ENCODE data around the gene RPS6KC1.

RPS6KC1 gene

GRCh38 chr1:213242883-213243282 is 191.8 kb downstream of the RPS6KC1 start:
- Histone ChIP-seq H3K36me3 (ENCODE audit: insufficient read depth) (no peaks in the 10 kb centered on the region), H3K4me1 (ENCODE audit: low read depth, poor library complexity, severe bottlenecking) (peaks cover 20% of the 10 kb centered on the region), H3K79me2 (ENCODE audit: insufficient read depth, low read depth) (no peaks in the 10 kb centered on the region), H3K9ac (no peak overlapping the region), H3K4me2 (no peak overlapping the region), H3K4me3 (IDR thresholded peaks at IDR 0.05; ENCODE audit: insufficient read depth, low read depth, low read length) (no peak overlapping the region), H2AFZ (ENCODE audit: low read depth) (no peak overlapping the region), H4K20me1 (ENCODE audit: insufficient read depth) (no peaks in the 10 kb centered on the region), H3K27me3 (ENCODE audit: insufficient read depth, low read depth) (no peaks in the 10 kb centered on the region), H3K27ac (no peak overlapping the region)
- TF ChIP-seq, protein P1, sequence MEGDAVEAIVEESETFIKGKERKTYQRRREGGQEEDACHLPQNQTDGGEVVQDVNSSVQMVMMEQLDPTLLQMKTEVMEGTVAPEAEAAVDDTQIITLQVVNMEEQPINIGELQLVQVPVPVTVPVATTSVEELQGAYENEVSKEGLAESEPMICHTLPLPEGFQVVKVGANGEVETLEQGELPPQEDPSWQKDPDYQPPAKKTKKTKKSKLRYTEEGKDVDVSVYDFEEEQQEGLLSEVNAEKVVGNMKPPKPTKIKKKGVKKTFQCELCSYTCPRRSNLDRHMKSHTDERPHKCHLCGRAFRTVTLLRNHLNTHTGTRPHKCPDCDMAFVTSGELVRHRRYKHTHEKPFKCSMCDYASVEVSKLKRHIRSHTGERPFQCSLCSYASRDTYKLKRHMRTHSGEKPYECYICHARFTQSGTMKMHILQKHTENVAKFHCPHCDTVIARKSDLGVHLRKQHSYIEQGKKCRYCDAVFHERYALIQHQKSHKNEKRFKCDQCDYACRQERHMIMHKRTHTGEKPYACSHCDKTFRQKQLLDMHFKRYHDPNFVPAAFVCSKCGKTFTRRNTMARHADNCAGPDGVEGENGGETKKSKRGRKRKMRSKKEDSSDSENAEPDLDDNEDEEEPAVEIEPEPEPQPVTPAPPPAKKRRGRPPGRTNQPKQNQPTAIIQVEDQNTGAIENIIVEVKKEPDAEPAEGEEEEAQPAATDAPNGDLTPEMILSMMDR (conservative IDR thresholded peaks at IDR 0.05; ENCODE audit: low read depth, low read length): no peak

DNA sequence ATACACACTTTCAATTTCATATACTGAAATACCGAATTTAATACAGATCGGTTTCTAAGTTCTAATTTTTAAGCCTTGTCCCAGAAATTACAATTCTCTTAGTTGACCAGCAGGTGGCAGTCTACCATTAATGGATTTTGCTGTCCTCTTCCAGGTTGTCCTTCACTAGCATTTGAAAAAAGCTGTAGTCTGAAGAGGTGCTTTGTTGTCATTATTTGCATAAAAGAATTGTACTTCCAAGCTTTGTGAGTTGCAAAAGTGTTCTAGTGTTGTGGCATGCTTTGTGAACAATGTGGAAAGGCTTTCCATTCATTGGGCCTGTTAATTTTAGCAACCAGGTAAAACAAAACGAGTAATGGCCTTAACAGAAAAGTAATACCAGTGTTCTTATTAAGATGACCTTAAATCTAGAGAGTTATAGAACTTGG is 193.6 kb downstream of the RPS6KC1 start:
- H3K4me2 ChIP-seq: no peak overlapping the region; the same call in 1 of the 2 replicates

DNA sequence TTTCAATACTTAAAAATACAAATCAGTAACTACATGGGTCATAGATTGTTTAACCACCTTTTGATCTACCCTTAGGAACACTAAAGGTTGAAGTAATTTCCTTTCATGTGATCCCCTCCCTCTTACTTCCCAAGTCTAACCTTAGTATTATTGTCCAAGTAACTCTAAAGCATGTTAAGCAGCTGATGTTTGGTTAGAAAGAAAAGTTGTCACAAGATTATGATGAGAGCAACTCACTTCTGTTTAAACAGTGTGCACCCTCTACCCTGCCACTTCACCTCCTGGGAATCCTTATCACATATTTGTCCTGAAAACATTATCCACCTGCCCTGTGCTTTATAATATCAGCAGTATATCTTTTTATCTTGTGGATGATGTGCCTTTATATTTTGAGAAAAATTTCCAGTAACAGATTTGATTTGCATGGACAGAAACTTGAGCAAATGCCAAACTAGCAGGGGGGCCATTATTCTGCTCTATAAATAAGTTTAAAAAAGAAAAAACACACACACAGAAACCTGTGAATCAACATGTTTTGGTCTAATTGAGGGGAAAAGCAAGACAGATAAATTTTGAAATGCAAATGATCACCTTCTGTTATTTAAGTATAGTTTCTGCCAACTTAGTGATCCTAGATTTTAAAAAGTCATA is 194.3 kb downstream of the RPS6KC1 start:
- TF ChIP-seq, protein P1 (conservative IDR thresholded peaks at IDR 0.05; ENCODE audit: low read depth, low read length): no peak
- Histone ChIP-seq H3K36me3 (ENCODE audit: insufficient read depth) (no peaks in the 10 kb centered on the region), H3K4me3 (IDR thresholded peaks at IDR 0.05; ENCODE audit: insufficient read depth, low read depth, low read length) (no peak overlapping the region), H3K79me2 (ENCODE audit: insufficient read depth, low read depth) (no peaks in the 10 kb centered on the region), H3K27me3 (ENCODE audit: insufficient read depth, low read depth) (no peaks in the 10 kb centered on the region), H2AFZ (ENCODE audit: low read depth) (no peak overlapping the region), H4K20me1 (ENCODE audit: insufficient read depth) (no peaks in the 10 kb centered on the region), H3K4me2 (no peak overlapping the region; the same call in 1 of the 2 replicates), H3K9ac (no peak overlapping the region), H3K27ac (no peak overlapping the region), H3K4me1 (ENCODE audit: low read depth, poor library complexity, severe bottlenecking) (peaks cover 20% of the 10 kb centered on the region)

More for the DNA sequence above, 193.6 kb downstream of the RPS6KC1 start:
- Histone ChIP-seq H3K27ac (no peak overlapping the region), H3K4me3 (IDR thresholded peaks at IDR 0.05; ENCODE audit: insufficient read depth, low read depth, low read length) (no peak overlapping the region), H2AFZ (ENCODE audit: low read depth) (no peak overlapping the region), H3K27me3 (ENCODE audit: insufficient read depth, low read depth) (no peaks in the 10 kb centered on the region), H3K9ac (no peak overlapping the region), H3K4me1 (ENCODE audit: low read depth, poor library complexity, severe bottlenecking) (peaks cover 20% of the 10 kb centered on the region), H4K20me1 (ENCODE audit: insufficient read depth) (no peaks in the 10 kb centered on the region), H3K79me2 (ENCODE audit: insufficient read depth, low read depth) (no peaks in the 10 kb centered on the region), H3K36me3 (ENCODE audit: insufficient read depth) (no peaks in the 10 kb centered on the region)
- TF ChIP-seq, protein P1 (conservative IDR thresholded peaks at IDR 0.05; ENCODE audit: low read depth, low read length): peak; percentile 95

DNA sequence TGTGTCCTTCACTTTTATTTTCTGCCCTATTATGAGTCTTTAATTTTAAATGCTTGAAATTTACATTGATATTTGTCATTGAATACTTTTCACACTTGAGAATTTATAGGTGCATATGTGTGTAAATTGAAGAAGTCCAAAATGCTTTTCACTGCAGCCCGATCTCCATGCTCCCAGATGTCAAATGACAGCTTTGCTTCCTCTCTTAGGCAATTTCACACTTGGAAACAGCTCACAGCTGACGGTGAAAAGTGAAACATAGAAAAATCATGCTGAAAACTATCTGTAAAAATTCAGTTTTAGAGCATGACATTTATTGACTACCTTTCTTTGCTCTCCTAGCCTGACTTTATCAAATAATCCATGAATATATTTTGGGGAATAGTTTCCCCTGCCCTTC is 196.0 kb downstream of the RPS6KC1 start:
- Histone ChIP-seq H2AFZ (ENCODE audit: low read depth) (no peak overlapping the region), H4K20me1 (ENCODE audit: insufficient read depth) (no peaks in the 10 kb centered on the region), H3K27ac (no peak overlapping the region), H3K4me3 (IDR thresholded peaks at IDR 0.05; ENCODE audit: insufficient read depth, low read depth, low read length) (no peak overlapping the region), H3K79me2 (ENCODE audit: insufficient read depth, low read depth) (no peaks in the 10 kb centered on the region), H3K4me1 (ENCODE audit: low read depth, poor library complexity, severe bottlenecking) (peaks cover 20% of the 10 kb centered on the region), H3K4me2 (no peak overlapping the region), H3K36me3 (ENCODE audit: insufficient read depth) (no peaks in the 10 kb centered on the region), H3K9ac (no peak overlapping the region), H3K27me3 (ENCODE audit: insufficient read depth, low read depth) (no peaks in the 10 kb centered on the region)
- TF ChIP-seq, protein P1 (conservative IDR thresholded peaks at IDR 0.05; ENCODE audit: low read depth, low read length): no peak
